Astrocyte of the spinal cord (primary cell): ENCODE results near the gene ZRANB3.
"Not testable (repeated sequence)": the region's sequence is repeated elsewhere in the genome, so short reads cannot be mapped to it uniquely, and the experiment has no call there.

Source experiments
- DNase-seq: peaks from one replicate; pipeline ENCODE4 v3.0.0; 2011; ENCODE audit warnings: low read depth, low spot score
- H3K4me3 ChIP-seq: 2 replicates; pipeline ENCODE4 v1.5.1; 2011; ENCODE audit warnings: low read depth, mild to moderate bottlenecking, low read length, moderate library complexity
- in situ Hi-C: cut with HindIII; loops from 2 replicates; pipeline ENCODE4 v1.10.0; 2017; ENCODE audit warnings: low sequenced_read_pairs
- TF ChIP-seq, protein P1 (sequence below): IDR thresholded peaks from 2 replicates; pipeline ENCODE4 v1.5.1; 2012; ENCODE audit warnings: low read depth, mild to moderate bottlenecking, low read length, inconsistent platforms

The ZRANB3 gene

DNA sequence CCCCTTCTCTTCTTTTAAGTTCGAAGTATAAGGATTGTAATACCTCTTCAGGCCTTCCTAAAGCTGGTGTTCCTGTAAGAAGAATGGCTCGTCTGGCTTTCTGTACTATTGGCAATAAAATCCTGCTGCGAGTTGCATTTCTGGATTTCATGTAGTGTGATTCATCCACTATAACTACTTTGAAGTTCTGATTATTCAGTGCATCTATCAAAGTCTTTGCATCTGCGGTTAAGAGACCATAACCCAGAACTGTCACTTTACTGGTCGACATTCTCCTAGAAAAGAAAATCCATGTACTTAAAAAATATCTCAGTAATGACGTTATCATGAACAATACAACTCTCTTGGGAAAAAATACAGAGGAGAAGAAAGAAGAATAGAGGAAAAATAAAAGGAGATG is 181.1 kb downstream of the ZRANB3 start:
- H3K4me3 ChIP-seq = no peak overlapping the region
- DNase-seq = peak; percentile 14
- in situ Hi-C loops = no loop called here
- TF ChIP-seq, protein P1, sequence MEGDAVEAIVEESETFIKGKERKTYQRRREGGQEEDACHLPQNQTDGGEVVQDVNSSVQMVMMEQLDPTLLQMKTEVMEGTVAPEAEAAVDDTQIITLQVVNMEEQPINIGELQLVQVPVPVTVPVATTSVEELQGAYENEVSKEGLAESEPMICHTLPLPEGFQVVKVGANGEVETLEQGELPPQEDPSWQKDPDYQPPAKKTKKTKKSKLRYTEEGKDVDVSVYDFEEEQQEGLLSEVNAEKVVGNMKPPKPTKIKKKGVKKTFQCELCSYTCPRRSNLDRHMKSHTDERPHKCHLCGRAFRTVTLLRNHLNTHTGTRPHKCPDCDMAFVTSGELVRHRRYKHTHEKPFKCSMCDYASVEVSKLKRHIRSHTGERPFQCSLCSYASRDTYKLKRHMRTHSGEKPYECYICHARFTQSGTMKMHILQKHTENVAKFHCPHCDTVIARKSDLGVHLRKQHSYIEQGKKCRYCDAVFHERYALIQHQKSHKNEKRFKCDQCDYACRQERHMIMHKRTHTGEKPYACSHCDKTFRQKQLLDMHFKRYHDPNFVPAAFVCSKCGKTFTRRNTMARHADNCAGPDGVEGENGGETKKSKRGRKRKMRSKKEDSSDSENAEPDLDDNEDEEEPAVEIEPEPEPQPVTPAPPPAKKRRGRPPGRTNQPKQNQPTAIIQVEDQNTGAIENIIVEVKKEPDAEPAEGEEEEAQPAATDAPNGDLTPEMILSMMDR = no peak

DNA sequence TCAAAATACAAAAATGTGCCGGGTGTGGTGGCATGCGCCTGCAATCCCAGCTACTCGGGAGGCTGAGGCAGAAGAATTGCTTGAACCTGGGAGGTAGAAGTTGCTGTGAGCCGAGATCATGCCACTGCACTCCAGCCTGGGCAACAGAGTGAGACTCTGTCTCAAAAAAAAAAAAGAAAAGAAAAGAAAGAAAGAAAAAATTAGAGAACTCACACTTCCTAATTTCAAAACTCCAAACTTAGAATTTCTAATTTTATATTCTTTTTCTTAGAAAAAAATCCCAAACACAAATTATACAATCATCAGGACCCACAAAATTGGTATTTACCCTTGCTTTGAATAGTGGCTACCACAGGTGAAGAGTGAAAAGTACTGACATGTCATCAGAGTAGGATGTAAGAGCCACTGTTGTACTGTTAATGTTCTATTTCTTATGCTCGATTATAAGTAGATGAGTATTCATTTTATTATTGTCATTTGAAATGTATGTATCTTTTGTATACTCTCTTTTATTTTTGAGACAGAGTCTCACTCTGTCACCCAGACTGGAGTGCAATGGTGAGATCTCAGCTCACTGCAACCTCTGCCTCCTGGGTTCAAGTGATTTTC is 182.8 kb downstream of the ZRANB3 start:
- in situ Hi-C loops, H3K4me3 ChIP-seq: not testable (repeated sequence)

DNA sequence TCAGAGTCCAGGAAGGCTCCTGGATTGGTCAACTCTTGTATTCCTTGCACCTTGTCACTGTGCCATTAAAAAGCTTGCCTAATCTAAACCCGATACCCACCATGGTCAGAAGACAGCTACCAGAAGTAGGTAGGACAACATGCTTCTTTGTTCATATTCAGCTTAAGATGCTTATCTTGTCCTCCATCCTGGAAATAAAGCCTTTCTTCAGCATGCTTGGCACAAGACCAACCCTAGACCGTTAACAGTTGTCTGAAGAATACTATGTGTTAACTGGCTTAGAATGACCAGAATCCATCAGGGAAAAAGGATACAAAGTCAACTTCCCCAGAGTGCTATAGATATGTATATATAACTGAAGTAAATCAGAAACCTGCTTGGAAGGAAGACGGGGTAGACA is 193.9 kb downstream of the ZRANB3 start:
- DNase-seq = no peak
- TF ChIP-seq, protein P1 = no peak
- in situ Hi-C loops = no loop called here
- H3K4me3 ChIP-seq = no peak overlapping the region

More for the DNA sequence above, 182.8 kb downstream of the ZRANB3 start:
- not testable (repeated sequence) for DNase-seq

DNA sequence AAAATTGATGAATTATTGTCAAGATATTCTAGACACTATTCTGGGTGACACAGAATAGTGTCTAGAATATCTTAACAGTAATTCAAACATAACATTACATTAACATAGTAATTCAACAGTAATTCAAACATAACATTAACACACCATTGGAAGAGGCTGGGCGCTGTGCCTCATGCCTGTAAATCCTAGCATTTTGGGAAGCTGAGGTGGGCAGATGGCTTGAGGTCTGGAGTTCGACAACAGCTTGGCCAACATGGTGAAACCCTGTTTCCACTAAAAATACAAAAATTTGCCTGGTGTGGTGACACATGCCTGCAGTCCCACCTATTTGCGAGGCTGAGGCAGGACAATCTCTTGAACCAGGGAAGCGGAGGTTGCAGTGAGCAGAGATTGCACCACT is 195.8 kb downstream of the ZRANB3 start:
- TF ChIP-seq, protein P1 = no peak
- DNase-seq = no peak
- in situ Hi-C loops = no loop called here
- no peak overlapping the region for H3K4me3 ChIP-seq

DNA sequence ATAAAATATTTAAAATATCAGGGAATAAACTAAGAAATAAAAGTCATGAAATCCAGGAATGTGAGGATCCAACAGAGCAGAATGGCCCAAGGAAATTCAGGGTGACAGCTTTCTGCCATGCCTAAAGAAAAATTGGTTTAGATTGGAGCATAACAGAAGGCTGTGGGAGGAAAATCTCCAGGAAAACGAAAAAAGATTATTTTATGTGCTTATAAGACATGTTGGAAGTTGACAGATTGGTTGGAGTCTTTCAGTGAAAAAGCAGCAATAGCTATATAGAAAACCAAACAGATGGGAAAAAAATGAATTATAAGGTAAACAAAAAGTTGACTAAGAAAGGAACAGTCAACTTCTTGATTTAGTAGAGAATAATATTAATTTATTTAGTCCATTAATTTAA is 203.9 kb downstream of the ZRANB3 start:
- no peak overlapping the region for H3K4me3 ChIP-seq
- TF ChIP-seq, protein P1 = no peak
- in situ Hi-C loops = no loop called here
- no peak for DNase-seq

DNA sequence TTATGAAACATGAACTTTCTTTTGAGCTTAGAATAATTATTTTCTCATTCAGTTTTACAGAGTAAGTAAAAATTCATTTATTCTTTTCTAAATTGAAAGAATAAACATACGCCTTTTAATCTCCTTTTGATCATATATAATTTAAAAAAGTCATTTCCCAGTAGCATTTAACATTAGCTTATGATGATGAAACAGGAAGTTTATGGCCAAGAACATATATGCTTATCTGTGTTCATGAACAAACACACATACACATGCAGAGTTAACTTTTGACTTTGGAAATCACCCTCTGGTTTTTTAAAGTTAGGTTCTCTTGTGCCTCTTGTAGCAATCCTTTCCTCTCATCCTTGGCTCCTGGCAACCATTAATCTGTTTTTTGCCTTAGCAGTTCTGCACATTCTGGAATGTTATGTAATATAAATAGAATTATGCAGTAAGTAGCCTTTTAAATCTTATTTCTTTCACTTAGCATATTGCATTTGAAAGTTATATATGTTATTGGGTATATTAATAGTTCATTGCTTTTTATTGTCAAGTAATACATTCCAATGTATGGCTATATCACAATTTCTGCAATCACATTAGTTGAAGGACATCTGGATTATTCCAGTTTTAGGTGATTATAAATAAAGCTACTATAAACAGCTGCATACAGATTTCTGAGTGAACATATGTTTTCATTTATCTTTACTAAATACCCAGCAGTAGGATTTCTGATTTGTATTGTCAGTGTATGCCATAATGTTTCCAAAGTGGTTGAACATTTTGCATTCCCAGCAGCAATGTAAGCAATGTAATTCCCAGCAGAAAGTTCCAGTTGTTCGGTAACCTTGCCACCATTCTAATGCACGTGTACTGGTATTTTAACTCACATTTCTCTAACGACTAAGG is 210.3 kb downstream of the ZRANB3 start:
- H3K4me3 ChIP-seq = no peak overlapping the region
- TF ChIP-seq, protein P1 = no peak
- in situ Hi-C loops = no loop called here
- DNase-seq = no peak

DNA sequence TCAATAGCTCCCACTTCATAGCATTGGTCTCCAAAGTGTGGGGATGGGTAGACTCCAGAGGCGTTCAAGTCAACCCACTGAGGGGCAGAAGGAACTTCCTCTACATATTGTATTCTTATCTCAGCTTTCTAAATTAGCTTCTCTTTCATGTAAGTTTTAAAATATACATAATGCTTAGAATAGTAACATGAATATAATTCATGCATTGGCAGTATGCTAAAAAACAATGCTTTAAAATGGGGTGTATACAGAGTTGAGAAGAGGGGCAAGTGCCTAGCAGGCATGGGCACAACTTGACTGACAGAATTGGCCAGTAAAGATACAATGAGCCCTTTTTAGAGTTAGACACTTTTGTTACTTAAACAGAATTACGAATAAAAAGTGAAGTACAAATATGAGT is 212.2 kb downstream of the ZRANB3 start:
- in situ Hi-C loops = no loop called here
- H3K4me3 ChIP-seq = no peak overlapping the region
- DNase-seq = no peak
- TF ChIP-seq, protein P1 = no peak
